A673 (cell line): ENCODE results near the gene PAPSS1.

Experiments
- EZH2 ChIP-seq: fragments of 200-600 bp; sonication (generic); IDR thresholded peaks from 2 replicates; pipeline ENCODE4 v1.6.1; 2017; ENCODE audit warnings: borderline replicate concordance, low read depth, mild to moderate bottlenecking, mixed read lengths, antibody characterized with exemption, low read length; ENCODE audit not compliant: poor library complexity, severe bottlenecking
- TF ChIP-seq, protein P1 (sequence below): fragments of 300-800, 200-600 bp; sonication (generic); conservative IDR thresholded peaks from 2 replicates; pipeline ENCODE4 v1.5.1; 2017; ENCODE audit warnings: low read depth, mild to moderate bottlenecking, antibody characterized with exemption, low read length, moderate library complexity, mixed read lengths

GRCh38 chr4:107599841-107600240, 120.2 kb downstream of the PAPSS1 start:
- TF ChIP-seq, protein P1, sequence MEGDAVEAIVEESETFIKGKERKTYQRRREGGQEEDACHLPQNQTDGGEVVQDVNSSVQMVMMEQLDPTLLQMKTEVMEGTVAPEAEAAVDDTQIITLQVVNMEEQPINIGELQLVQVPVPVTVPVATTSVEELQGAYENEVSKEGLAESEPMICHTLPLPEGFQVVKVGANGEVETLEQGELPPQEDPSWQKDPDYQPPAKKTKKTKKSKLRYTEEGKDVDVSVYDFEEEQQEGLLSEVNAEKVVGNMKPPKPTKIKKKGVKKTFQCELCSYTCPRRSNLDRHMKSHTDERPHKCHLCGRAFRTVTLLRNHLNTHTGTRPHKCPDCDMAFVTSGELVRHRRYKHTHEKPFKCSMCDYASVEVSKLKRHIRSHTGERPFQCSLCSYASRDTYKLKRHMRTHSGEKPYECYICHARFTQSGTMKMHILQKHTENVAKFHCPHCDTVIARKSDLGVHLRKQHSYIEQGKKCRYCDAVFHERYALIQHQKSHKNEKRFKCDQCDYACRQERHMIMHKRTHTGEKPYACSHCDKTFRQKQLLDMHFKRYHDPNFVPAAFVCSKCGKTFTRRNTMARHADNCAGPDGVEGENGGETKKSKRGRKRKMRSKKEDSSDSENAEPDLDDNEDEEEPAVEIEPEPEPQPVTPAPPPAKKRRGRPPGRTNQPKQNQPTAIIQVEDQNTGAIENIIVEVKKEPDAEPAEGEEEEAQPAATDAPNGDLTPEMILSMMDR: no peak
- TF ChIP-seq EZH2: no peak
